Stimulated activated CD4-positive, alpha-beta T cell treated with anti-CD3 and anti-CD28 coated beads, Interleukin-4, amount 100 ng/mL, for 4 hours (primary cell): Measurements from ENCODE around the gene TMEM164.

Source experiments
- DNase-seq, 2 experiments: peaks; one replicate each; pipeline ENCODE4 v3.0.0-alpha.2; 2020

The TMEM164 gene

DNA sequence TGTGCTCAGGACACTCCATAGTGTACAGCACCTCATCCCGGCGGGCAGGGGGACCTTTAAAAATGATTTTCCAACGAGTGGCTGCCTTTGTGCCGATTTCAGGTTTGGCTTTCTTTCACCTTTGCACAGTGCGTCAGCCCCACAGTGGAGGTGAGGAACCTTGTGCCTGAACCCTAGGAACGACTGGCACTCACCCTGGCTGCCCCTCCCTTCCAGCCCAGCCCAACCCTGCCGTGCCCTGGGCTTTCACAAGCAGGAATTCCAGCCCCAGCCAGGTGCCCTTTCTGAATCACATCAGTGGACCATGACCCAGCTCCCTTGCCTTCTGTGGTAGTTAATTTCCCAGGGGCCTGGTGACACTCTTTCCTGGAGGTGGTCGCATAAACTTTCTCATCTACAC is 1.3 kb downstream of the TMEM164 start:
- DNase-seq, result no peak

GRCh38 chrX:110004731-110005369 is 1.9 kb downstream of the TMEM164 start:
- no peak for DNase-seq

DNA sequence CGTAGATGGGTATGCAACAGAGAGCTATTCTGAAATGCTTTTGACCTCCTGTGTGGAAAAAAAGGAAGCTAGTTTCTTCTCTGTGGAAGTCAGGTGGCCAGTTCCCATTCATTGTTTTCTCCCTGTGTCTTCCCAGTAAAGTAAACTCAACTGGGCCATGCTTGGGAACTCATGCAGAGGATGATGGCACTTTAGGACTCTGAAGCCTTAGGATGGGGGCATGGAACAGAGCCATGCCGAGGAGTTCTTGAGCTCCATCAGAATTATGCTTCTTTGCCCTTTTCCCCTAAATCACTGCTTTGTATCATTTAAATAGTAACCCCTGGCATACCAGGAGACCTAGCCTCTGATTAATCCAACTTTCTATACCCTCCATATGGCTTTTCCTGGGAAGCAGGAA is 3.2 kb downstream of the TMEM164 start:
- DNase-seq, result no peak

DNA sequence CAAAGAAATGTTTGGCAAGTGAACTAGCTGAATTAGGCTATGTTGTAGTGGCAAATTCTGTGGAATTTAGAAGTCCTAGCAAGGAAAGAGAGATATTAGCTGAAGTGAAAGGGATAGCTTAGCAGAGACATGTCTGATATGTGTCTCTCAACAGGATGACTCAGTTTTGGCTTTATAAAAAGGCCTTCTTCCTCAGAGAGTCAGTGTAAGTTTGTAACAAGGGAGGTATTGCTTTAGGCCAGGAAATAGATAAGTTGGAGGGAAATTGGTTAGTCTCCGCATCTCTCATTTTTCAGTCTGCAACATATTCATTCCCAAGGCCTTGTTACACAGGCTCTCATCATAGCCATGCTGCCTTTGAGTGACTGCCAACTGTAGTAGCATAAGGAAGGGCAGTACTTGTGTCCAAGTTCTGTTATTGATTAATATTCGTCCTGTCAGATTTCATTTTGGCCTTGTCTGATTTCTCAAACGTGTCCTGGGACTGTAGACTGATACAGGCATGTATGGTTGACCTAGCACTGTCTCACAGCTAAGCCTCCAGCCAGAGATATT is 4.0 kb downstream of the TMEM164 start:
- no peak for DNase-seq

DNA sequence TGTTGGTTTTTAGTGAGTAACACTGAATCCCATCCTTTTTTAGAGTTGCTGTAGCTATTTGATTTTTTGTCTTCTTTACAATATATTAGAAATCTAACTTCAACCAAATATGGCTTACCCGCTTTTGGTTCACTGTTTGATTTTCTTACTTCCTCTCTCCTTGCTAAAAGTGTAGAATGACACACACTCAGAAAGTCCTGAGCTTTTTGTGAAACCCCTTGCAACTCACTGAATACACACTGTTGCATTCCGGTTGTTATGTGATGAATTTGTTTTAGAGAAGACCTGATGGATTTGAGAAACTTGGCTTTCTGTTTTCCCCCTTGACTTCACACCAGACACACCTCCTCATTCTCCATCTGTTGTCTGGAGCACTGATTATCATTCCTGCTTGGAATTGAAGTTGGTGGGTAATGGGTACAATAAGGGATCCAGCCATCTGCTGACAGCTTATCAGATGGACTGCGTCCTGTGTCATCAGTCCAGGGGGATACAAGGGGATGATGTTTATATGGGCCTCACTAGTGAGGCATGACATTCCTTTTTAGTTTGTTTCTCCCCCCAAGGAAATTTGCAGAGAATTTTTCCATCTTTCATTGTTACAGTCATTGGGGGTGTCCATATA is 5.2 kb downstream of the TMEM164 start:
- no peak for DNase-seq

DNA sequence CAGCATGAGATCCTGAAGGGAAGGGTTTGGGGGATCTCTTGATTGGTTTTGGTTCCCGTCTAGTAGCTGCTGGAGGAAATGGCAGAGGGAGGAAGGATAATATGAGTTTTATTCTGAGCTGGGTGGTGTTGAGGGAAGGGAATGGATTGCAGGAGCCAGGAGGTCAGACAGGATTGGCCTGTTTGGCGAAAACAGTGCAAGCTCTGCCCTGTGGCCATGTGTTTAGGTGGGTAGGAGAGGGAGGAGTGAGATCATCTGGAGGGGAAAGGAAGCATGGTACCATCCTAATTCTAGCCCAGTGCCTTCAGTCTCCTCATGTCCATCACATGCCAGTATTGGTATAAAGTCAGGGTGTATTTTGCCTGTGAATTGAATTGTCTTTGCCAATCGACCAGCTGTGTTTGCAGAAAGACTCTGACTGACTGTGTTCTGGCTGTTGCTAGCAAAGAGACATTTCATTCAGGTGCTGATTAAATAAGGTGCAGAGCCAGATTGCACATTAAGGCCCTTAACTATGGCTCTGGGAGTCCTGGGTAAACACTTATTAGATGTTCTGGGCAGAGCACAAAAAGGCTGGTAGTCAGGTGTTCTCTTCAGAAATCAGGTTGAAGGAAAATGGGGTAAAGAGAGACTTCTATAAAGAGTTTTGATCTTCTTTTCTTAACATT is 10.0 kb downstream of the TMEM164 start:
- no peak for DNase-seq

GRCh38 chrX:110013968-110014367 is 11.1 kb downstream of the TMEM164 start:
- no peak for DNase-seq

DNA sequence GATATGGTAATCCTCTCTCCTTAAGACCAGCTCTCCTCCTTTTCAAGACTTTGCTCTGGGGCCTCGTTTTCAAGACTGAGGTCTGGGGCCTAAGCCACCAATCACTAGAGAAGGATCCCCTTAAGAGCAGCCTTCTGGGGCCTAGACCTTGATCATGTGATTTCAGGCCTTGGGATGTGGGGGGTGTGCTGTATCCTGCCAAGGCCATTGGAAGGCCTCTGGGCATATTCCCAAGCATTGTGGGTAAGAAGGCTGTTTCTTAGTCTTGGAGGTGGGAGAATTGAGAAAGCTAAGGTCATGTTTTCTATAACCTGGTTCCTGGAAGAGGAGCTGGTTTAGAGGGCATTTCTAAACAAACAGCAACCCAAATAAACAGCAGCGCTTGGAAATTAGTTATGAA is 12.1 kb downstream of the TMEM164 start:
- no peak for DNase-seq

DNA sequence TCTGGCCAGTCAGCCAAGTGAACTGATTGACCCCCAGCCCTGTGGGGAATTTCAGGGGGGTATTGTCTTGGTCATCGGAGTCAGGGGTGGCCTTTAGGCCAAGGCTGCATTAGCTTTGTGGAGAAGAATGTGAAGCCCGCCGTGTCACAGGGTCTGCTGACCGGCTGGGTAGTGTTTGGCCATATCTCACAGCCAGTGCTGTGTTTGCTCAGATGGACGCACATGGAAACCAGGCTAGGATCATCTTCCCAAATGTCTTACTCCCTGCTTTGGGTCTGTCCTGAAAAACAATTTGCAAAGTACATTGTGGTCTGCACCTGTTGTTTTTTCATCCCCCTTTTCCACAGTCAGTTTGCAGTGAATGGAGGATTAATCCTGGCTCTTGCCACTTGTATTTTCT is 13.0 kb downstream of the TMEM164 start:
- DNase-seq, result no peak

GRCh38 chrX:110020536-110020935 is 17.6 kb downstream of the TMEM164 start:
- no peak for DNase-seq

GRCh38 chrX:110021258-110022022 is 18.5 kb downstream of the TMEM164 start:
- no peak for DNase-seq

GRCh38 chrX:110022599-110023448 is 19.9 kb downstream of the TMEM164 start:
- DNase-seq, result no peak

- no peak for DNase-seq
These were observed 22.5 kb downstream of the TMEM164 start for GRCh38 chrX:110025395-110025794.

DNA sequence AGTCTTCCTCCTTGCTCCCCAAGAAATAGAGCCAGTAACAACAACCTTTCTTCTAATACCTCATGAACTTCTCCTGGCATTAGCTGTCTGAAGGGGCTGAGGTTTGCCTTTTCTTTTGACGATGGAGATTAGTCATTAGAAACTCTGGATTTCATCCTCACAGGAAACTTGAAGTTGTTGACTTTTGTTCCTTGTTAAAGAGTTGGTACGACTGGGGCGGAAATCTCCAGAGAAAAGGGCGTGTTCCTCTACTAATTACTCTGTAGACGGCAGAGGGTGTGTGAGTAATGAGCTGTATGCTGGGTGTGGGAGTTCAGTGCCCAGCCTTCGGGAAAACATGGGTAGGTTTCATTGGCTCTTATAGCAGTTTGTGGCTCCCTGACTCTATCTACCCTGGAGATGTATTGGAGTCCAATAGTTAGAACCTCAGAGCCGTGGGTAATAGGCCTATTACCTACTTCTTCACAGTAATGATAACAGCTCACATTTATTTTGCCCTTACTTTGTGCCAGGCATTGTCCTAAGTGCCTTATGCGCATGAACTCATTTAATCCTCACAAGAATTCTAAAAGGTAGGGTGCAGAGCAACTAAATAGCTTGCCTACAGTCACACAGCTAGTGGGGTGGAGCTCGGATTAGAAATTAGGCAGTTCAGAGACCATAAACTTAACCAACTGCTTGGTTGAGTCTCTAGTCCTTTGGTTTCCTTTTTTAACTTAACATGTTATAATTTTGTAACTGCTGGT is 23.4 kb downstream of the TMEM164 start:
- no peak for DNase-seq

DNA sequence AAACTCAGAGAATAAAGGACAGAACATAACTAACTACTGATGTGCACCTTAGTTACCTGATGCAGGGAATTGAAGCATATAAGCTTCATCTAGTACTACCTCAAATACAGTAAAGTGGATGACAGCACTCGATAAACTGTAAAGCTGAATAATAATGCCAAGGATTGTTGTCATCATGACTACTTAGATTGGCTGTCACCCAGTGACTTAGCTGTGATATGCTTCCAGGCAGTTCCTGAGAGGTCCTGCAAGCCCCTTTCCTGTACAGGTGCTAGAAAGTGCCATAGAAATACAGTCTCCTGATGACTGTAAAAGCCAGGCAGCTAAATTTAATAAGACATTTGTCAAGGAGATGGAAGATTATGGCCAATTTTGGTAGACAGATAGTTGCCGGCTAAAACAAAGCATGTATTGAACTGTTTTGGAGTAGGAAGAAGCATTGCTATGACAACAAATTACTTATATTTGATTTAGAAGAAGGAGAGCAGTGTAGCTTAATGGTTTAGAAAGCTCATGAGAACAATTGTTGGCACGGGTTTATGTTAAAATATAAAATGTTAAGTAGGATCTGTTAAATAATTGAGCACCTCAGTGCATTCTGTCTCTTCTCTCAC is 29.7 kb downstream of the TMEM164 start:
- DNase-seq, result no peak

DNA sequence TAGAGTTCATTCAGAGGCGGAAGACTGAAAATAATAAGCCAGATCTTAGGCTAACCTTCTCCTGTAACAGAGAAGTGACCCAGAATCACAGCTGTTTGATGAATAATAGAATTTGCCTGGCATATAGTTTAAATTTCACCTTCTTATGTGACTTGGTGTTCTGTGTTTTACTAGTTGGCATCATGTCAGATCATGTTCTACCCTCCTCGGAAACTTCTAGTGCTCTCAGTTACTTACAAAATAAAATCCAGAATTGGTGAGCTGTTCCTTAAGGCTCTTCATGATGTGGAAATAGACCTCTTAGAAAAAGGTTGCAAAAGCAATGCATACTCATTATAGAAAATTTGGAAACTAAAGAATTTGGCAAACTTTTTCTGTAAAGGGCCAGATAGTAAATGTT is 31.1 kb downstream of the TMEM164 start:
- DNase-seq, result no peak

DNA sequence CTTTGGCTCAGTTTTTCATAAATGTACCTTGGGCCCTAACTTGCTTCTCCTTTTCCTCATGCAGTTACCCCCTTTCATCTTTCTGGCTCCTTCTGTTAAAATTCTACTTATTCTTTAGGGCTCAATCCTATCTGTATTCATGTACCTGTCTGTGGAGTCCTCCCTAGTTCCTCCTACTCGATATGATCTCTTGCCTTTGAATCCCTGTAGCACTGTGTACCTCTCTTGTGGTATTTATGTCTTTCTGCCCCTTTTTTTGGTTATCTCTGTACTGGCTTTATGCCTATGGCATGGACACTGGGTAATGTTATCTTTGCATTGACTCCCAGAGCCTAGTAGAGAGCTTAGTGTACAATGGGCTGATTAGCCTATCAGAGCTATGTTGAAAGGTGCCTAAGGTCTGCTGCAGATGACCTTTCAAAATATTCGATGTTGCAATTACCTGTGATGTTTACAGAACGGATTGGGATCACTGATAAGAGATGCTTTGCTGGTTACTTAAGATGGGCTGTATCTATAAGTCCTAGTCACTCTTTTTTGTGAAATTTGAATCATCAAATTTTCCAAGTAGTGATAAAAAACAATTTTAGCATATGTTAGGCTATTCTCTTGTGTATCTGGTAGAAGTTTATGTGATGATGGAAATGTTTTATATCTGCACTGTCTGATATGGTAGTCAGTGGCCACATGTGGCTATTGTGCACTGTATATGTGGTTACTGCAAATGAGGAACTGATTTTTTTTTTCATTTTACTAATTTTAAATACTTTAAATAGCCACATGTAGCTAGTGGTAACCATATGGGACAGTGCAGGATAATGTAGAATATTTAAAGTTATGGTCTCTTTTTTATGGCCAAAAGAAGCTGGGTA is 33.5 kb downstream of the TMEM164 start:
- DNase-seq, result no peak

DNA sequence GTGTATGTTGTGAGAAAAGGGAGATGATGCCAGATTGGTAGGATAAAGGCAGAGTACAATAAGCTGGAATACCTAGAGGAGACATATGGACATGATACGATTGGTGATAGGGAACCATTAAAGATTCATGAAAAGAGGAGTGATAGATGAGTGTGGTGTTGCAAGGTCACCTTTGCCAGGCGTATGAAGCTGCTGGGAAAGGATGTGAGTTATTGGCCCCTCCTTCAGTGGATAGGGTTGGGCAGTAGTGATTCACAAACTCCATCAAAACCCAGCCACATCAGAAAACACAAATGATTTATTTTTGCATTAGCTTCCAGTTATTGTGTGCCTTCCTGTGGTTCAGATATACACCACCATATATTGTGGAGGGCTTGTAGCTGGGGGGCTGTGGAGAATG is 34.3 kb downstream of the TMEM164 start:
- DNase-seq, result no peak

DNA sequence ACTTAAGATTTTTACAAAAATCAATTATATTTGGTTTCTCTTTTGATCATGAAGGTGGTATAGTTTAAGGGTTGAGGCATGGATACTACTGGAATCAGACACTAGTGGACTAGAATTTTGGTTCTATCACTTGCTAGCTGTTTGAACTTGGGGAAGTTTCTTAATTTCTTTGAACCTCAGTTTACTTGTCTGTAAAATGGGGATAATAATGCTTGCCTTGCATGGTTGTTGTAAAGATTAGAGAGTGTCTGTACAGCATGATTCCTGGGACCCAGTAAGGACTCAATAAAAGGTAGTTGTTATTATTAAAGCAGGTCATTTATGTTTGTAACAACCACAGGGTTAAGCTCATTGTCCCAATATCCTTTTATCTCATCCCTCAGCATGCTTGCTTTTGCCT is 36.0 kb downstream of the TMEM164 start:
- DNase-seq, result no peak

- DNase-seq, result no peak
These were observed 39.1 kb downstream of the TMEM164 start for GRCh38 chrX:110041980-110042379.
